NCI-H2107 treated with DMSO at 0.1 percent for 48 hours (cell line): Measurements from ENCODE around the gene NHSL2.

Source experiments
- DNase-seq: peaks from one replicate; lab custom pipeline; 2025; ENCODE audit not compliant: unreplicated experiment; lab: John Stamatoyannopoulos, UW

The NHSL2 gene

DNA sequence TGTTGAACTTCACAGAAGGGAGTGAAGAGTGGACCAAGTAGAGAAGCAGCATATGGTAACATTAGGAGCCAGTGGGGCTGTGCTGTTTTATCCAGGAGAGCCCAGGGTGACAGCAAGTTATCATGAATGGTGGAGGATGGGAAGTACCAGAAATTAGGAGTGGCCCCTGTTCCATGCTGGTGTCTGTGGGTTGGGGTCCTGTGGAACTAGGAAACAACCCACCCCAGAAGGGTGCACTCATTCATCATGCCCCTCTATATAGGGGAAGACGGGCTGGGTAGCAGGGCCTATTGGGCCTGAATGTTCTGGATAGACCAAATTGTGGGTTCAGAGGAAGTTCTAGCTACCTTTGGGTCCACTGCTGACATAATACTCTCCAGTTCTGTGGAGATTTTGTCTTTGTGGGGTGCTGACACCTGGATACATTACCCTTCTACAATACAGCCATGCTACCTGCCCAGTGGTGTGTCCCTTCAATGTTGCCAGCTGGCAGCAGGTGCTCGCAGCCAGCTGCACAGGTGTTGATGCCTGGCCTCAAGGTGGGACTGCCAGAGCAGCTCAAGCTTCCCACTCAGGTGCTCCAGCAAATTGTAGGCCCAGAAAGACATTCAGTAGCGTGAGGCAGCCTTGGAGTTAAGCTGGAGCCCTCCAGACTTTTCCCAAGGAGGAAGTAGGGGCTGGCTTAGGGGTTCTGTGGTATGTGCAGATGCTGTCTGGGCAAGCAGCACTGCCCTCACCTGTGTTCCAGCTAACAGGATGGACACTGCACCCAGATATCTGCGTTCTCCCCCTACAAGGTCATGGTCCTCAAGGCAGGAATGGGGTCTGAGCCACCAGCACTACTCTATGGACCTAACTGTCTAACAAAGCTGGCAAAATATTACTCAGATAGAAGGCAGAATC lies 106.5 kb downstream of the NHSL2 start:
- DNase-seq: no peak

DNA sequence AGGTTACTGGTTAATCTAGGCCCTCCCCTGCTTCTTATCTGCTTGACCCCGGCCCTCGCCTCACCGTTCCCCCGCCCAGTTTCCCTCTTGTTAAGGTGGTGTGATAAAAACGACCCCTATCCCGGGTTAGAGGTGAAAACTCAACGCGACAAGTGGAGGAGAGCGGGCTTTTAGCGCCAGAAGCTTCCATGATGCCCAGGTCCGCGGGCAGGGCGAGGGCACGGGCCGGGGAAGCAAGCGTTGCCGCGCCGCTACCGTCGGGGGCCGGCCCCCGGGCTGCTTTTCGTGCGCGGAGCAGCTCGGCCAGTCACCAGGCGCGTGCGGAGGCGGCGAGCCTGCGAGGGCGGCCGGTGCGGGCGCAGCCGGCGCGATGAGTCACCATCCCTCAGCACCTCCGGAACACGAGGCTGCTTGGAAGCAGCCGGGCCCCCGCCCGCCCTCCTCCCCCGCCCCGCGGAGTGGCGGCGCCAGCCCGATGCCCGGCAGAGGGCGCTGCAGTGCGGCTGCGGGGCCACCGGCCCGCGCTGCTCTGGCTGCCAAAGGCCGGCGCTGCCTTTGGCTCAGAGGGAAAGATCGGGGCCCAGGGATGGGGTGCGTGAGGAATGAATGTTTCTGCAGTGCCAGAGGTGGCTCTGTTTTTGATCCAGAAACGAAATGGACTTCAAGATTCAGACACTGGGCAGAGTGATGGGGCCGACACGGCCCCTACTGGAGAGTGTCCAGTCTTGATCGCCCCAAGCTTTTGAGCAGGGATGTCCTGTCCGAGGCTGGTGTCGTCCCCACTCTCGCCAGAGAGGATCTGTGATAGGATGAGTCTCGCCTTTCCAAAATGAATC lies 107.8 kb downstream of the NHSL2 start:
- peak; percentile 25 for DNase-seq

GRCh38 chrX:72019487-72019886 lies 108.8 kb downstream of the NHSL2 start:
- DNase-seq: no peak

DNA sequence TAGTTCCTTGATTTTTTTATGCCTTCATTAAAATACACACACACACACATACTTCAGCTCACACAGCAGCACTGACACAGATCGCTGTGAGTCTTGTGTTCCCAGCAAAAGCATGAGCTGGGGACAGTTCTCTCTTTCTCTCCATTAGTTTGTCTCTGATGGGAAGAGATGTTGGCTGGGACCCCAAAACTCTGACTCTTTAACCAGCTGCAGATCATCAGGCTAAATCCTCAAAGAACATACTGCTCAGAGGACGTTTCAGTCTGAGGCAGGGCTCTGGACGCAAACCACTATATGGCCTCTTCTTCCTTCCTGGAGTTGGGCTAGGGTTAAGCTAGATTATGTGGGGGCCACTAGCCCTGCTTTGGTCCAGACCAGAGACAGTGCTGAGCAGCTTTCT lies 109.6 kb downstream of the NHSL2 start:
- no peak for DNase-seq

- no peak for DNase-seq
These were observed 110.1 kb downstream of the NHSL2 start for GRCh38 chrX:72020788-72021187.

DNA sequence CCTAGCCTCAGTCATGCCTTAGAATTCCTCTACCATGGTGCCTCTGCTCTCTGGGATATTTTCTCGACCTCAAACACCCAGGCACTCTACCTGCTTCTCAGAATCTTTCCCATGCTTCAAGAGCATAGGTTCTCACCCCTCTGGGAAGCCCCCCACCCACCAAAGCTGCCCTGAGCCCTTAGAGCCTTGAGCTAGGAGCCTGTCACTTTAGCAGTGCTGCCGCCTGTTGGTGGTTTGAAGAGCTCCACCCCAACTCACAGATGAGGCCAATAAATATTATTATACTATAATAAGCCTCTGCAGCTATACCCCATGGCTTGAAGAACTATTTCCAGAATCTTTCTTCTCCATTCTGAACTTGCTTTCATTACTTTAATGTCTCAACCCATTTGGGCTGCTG lies 111.3 kb downstream of the NHSL2 start:
- no peak for DNase-seq

- no peak for DNase-seq
These were observed 112.4 kb downstream of the NHSL2 start for GRCh38 chrX:72023071-72023470.

- DNase-seq: no peak
These were observed 114.7 kb downstream of the NHSL2 start for GRCh38 chrX:72025236-72025770.

- no peak for DNase-seq
These were observed 115.8 kb downstream of the NHSL2 start for GRCh38 chrX:72026341-72027023.

GRCh38 chrX:72027024-72027913 lies 116.6 kb downstream of the NHSL2 start:
- DNase-seq: no peak

DNA sequence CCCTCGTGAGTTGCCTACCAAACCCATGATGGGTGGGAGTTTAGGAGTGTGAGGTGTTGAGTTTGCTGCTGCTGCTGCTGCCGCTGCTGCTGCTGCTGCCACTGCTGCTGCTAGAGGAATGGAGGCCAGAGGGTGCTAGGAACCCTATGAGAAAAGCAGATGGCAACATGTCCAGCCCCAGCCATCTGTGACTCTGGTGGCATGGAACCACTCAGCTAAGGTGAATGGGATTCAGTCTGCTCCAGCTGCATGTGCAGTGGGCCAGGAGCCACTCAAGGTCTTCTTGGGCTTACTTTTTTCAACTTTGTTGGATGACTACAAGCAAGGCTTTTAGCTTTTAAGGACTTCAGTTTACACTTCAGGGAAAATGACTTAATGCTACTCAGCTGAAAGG lies 117.3 kb downstream of the NHSL2 start:
- DNase-seq: no peak

GRCh38 chrX:72028701-72029470 lies 118.2 kb downstream of the NHSL2 start:
- no peak for DNase-seq

GRCh38 chrX:72029483-72030411 lies 119.1 kb downstream of the NHSL2 start:
- DNase-seq: no peak

GRCh38 chrX:72030431-72030830 lies 119.8 kb downstream of the NHSL2 start:
- DNase-seq: no peak

DNA sequence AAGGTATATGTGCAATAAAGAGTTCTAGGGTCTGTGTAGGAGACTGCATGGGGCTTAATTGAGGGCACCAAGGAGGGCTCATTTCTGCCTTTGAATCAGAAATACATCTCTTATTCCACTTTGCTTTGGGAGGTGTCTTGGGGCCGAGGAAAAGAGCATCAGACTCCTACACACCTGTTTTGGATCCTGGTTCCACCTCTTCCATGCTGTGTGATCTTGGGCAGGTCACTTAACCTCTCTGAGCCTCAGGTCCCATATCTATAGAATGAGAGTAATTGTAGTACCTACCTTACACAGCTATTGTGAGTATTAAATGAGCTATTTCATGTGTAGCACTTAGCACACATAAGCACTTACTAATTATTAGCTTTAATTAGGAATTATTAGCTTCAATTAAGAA lies 120.5 kb downstream of the NHSL2 start:
- no peak for DNase-seq

DNA sequence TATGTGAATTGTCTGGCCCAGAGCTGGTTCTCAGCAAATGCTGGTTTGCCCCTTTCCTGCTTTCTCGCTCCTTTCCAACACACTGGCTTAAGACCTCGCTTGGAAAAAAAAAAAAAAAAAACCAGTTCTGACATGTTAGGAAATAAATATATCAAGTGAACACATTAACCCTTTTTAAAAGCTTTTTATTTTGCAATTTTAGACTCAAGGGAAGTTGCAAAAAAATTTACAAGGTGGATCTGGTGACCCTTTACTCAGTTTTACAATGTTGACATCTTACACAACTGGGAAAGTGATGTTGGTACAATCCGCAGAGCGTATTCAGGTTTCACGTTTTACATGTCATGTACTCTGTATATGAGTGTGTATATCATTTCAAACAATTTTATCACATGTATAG lies 121.0 kb downstream of the NHSL2 start:
- DNase-seq: no peak

DNA sequence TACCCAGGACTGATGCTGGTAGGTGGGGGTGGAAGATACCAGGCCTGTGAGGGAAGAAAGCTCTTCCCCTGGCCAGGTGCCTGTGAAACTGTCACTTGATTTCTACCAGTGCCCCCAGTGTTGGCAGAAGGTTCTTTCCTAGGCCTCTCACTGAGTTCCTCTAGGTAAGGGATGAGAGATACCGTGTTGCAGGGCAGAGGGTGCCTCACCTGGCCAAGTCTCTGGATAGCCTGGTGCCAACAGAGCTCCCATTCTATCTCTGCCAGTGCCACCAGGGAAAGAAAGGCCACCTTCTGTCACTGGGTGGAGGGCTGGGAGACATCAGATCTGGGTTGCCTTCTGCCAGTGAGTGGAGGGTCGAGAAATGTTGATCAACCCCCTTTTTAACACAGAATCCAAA lies 127.0 kb downstream of the NHSL2 start:
- no peak for DNase-seq

DNA sequence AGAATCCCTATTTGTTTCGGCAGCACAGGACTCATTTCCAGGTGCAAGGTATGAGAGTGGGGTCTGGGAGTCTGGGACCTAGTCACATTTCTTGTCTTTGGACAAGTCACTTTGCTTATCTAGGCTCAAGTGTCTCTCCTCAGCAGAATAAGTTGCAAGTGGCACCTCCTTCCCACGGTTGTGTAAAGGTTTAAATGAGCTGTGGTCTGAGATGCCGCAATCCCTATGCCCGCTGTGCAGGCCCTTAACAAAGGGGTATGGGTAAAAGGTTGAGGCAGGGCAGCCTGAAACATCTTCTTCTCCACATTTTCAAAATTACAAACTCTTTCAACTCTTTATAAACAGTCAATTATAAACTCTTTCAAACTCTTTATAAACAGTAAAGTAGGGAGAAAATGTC lies 127.4 kb downstream of the NHSL2 start:
- DNase-seq: no peak
